Ovary (tissue), 3 donors: ENCODE measurements around the gene IL1RAP.

Experiments
- CTCF ChIP-seq, 3 donors: fragments of 450-650 bp in 2 of 3; fragments of 200-600 bp in 1 of 3; IDR thresholded peaks; one replicate each; pipeline versions ENCODE4 v1.5.1 to v1.8.0; 2016 to 2022; ENCODE audit warnings: antibody characterized with exemption in 3 of 3, mild to moderate bottlenecking in 1 of 3
- EP300 ChIP-seq: sonication (generic); formaldehyde crosslinking; IDR thresholded peaks from one replicate; pipeline ENCODE4 v1.6.1; 2017; ENCODE audit warnings: antibody characterized with exemption
- POLR2A ChIP-seq: fragments of 450-650 bp; IDR thresholded peaks from one replicate; pipeline ENCODE4 v1.6.1; 2017; ENCODE audit warnings: antibody characterized with exemption, mild to moderate bottlenecking, moderate library complexity
- donor health status: DM: no; HTN: no; CAD: no.

GRCh38 chr3:190552021-190552420 lies 38.1 kb downstream of the IL1RAP start:
- TF ChIP-seq CTCF (IDR thresholded peaks at IDR 0.05) (no peak), POLR2A (no peak), EP300 (no peak)
